HEK293T (cell line): ENCODE results near the gene PITHD1.

Experiments
- ELF4 ChIP-seq: fragments of 450-650 bp; IDR thresholded peaks from 2 replicates; pipeline ENCODE4 v1.6.1; 2017; ENCODE audit warnings: antibody characterized with exemption
- FOXA1 ChIP-seq: fragments of 450-650 bp; IDR thresholded peaks from 2 replicates; pipeline ENCODE4 v1.6.1; 2016; ENCODE audit warnings: mild to moderate bottlenecking
- HDGF ChIP-seq: fragments of 450-650 bp; IDR thresholded peaks from 2 replicates; pipeline ENCODE4 v1.6.1; 2017; ENCODE audit warnings: antibody characterized with exemption, borderline replicate concordance
- L3MBTL2 ChIP-seq: fragments of 450-650 bp; conservative IDR thresholded peaks from 2 replicates; pipeline ENCODE4 v1.6.1; 2016; ENCODE audit warnings: mild to moderate bottlenecking
- SUZ12 ChIP-seq: fragments of 450-650 bp; IDR thresholded peaks from 2 replicates; pipeline ENCODE4 v1.6.1; 2016; ENCODE audit warnings: mild to moderate bottlenecking
- TARDBP ChIP-seq: fragments of 450-650 bp; IDR thresholded peaks from 2 replicates; pipeline ENCODE4 v1.6.1; 2016
- ZNF384 ChIP-seq: fragments of 450-650 bp; IDR thresholded peaks from 2 replicates; pipeline ENCODE4 v1.6.1; 2016
- TF ChIP-seq, protein P1 (sequence below): fragments of 450-650 bp; IDR thresholded peaks from 2 replicates; pipeline ENCODE4 v1.6.1; 2016

DNA sequence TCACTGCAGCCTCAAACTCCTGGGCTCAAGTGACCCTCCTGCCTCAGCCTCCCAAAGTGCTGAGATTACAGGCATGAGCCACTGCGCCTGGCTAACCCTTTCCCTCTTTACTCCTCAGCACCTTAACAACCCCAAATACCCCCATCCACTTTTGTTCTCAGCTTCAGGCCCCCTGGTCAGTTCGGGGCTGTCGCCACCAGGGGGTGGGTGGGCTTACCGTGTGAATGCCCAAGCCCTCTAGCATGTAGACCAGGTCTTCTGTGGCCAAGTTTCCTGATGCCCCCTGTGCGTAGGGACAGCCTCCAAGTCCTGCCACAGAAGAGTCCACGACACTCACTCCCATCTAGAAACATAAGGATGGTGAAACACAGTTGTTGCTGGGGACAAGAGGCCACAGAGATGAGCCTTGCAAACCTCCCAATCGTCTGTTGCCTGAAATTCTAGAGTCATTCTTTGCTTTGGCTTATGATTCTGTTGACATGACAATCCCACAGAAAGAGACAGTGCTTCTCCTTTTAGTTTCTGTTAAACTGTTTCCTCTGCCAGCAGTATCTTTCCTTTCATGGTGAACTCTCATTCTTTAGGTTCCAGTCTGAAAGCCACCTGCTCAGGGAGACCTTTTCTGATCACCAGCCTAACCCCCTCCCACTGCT, 26.1 kb downstream of the PITHD1 start:
- TF ChIP-seq ZNF384 (no peak), ELF4 (no peak), TARDBP (no peak), FOXA1 (no peak), L3MBTL2 (no peak), SUZ12 (no peak), HDGF (no peak)
- TF ChIP-seq, protein P1, sequence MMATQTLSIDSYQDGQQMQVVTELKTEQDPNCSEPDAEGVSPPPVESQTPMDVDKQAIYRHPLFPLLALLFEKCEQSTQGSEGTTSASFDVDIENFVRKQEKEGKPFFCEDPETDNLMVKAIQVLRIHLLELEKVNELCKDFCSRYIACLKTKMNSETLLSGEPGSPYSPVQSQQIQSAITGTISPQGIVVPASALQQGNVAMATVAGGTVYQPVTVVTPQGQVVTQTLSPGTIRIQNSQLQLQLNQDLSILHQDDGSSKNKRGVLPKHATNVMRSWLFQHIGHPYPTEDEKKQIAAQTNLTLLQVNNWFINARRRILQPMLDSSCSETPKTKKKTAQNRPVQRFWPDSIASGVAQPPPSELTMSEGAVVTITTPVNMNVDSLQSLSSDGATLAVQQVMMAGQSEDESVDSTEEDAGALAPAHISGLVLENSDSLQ = no peak
